ENCODE data around the gene RAD1.

DNA sequence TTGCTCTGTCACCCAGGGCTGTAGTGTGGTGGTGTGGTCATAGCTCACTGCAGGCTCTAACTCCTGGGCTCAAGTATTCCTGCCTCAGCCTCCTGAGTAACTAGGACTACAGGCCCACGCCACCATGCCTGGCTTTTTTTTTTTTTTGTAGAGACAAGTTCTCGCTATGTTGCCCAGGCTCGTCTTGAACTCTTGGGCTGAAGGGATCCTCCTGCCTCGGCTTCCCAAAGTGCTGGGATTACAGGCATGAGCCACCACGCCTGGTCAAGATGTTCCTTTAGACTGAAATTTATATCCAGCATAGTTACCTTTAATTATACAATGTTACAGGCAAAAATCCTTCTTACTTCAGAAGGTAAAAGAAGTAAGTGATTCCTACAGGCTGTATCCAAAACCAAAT is 12.5 kb upstream of the RAD1 start:
- TF ChIP-seq, protein P1, sequence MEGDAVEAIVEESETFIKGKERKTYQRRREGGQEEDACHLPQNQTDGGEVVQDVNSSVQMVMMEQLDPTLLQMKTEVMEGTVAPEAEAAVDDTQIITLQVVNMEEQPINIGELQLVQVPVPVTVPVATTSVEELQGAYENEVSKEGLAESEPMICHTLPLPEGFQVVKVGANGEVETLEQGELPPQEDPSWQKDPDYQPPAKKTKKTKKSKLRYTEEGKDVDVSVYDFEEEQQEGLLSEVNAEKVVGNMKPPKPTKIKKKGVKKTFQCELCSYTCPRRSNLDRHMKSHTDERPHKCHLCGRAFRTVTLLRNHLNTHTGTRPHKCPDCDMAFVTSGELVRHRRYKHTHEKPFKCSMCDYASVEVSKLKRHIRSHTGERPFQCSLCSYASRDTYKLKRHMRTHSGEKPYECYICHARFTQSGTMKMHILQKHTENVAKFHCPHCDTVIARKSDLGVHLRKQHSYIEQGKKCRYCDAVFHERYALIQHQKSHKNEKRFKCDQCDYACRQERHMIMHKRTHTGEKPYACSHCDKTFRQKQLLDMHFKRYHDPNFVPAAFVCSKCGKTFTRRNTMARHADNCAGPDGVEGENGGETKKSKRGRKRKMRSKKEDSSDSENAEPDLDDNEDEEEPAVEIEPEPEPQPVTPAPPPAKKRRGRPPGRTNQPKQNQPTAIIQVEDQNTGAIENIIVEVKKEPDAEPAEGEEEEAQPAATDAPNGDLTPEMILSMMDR (IDR thresholded peaks at IDR 0.05; ENCODE audit: borderline replicate concordance, extremely low read depth, low read length, poor library complexity, severe bottlenecking), result no peak
- TF ChIP-seq EZH2 (IDR thresholded peaks at IDR 0.05; ENCODE audit: borderline replicate concordance, low read depth, low read length, severe bottlenecking), result no peak

Data from DND-41 (cell line).